Fibroblast of lung (primary cell): ENCODE measurements around the gene LRRC59. TPM values are rescaled to one million over a fixed set of nuclear protein-coding genes. Genes with fewer than 3 reads are reported as not detected.

Experiments used
- DNase-seq, 2 donors: peaks; one replicate each; pipeline versions ENCODE4 v3.0.0 to v3.0.0-alpha.2; 2010; ENCODE audit warnings: low read depth in 2 of 2
- H2AFZ ChIP-seq: 2 replicates; pipeline ENCODE4 v1.5.1; 2012; ENCODE audit warnings: low read length, control low read depth, inconsistent platforms
- H3K27ac ChIP-seq: 2 replicates; pipeline ENCODE4 v1.5.1; 2011; ENCODE audit warnings: low read length, control low read depth; ENCODE audit not compliant: insufficient read depth
- H3K27me3 ChIP-seq: 2 replicates; pipeline ENCODE4 v1.5.1; 2011; ENCODE audit warnings: mild to moderate bottlenecking, low read length; ENCODE audit not compliant: control insufficient read depth, insufficient read depth
- H3K36me3 ChIP-seq: 2 replicates; pipeline ENCODE4 v1.5.1; 2011; ENCODE audit warnings: low read length; ENCODE audit not compliant: control insufficient read depth, insufficient read depth
- H3K4me1 ChIP-seq: 2 replicates; pipeline ENCODE4 v1.5.1; 2011; ENCODE audit warnings: low read length; ENCODE audit not compliant: control insufficient read depth, insufficient read depth; ENCODE audit errors: extremely low read depth
- H3K4me2 ChIP-seq: 2 replicates; pipeline ENCODE4 v1.5.1; 2011; ENCODE audit warnings: low read length, control low read depth; ENCODE audit not compliant: insufficient read depth; ENCODE audit errors: extremely low read depth
- H3K4me3 ChIP-seq, 4 experiments: fragments of 200-600 bp in 1 of 4; sonication (generic) in 1 of 4; replicated peaks in 1 of 4; 2 replicates each; pipeline ENCODE4 v1.5.1; 2011 to 2016; ENCODE audit warnings: low read length in 4 of 4, low read depth in 3 of 4, mild to moderate bottlenecking in 3 of 4, control low read depth in 2 of 4, inconsistent platforms in 1 of 4, mixed read lengths in 1 of 4; ENCODE audit not compliant: insufficient read depth in 1 of 4; ENCODE audit errors: control extremely low read depth in 1 of 4
- H3K79me2 ChIP-seq: 2 replicates; pipeline ENCODE4 v1.5.1; 2012; ENCODE audit warnings: mild to moderate bottlenecking, low read length, inconsistent platforms; ENCODE audit not compliant: control insufficient read depth, insufficient read depth
- H3K9ac ChIP-seq: 2 replicates; pipeline ENCODE4 v1.5.1; 2011; ENCODE audit warnings: mild to moderate bottlenecking, low read length, control low read depth; ENCODE audit not compliant: insufficient read depth
- H3K9me3 ChIP-seq: 2 replicates; pipeline ENCODE4 v1.5.1; 2012; ENCODE audit warnings: low read depth, low read length; ENCODE audit not compliant: control insufficient read depth, insufficient read depth
- H4K20me1 ChIP-seq: 2 replicates; pipeline ENCODE4 v1.5.1; 2011; ENCODE audit warnings: low read length; ENCODE audit not compliant: control insufficient read depth, insufficient read depth; ENCODE audit errors: extremely low read depth
- CTCF ChIP-seq, 2 donors: IDR thresholded peaks in 1 of 2; conservative IDR thresholded peaks in 1 of 2; 1 replicate in 1 of 2; 2 replicates in 1 of 2; pipeline ENCODE4 v1.5.1; 2011 to 2012; ENCODE audit warnings: low read length in 2 of 2, control low read depth in 1 of 2, inconsistent platforms in 1 of 2, low read depth in 1 of 2, mild to moderate bottlenecking in 1 of 2
- EZH2 ChIP-seq: IDR thresholded peaks from 2 replicates; pipeline ENCODE4 v1.5.1; 2012; ENCODE audit warnings: low read length, control low read depth, mild to moderate bottlenecking; ENCODE audit errors: missing control alignments
- polyA plus RNA-seq, 2 donors: library from polyadenylated mRNA; depleted of rRNA in 1 of 2; stranded (reverse) in 1 of 2; unstranded in 1 of 2; fragments of >200 nt; gene quantifications; 2 replicates each; pipeline ENCODE4 v1.2.1, GENCODE V29; 2011 to 2012; ENCODE audit warnings: missing spikeins in 1 of 2
- total RNA-seq: library from RNA; depleted of rRNA; stranded (reverse); fragments of >200 nt; gene quantifications from 2 replicates; pipeline ENCODE4 v1.2.1, GENCODE V29; 2014

Gene LRRC59
- total and polyA plus RNA-seq, 2 donors (not counting 1 experiment from before 2014, with no cell fraction given), result 88.7 to 142 TPM

- no peak for TF ChIP-seq EZH2
- TF ChIP-seq CTCF (conservative IDR thresholded peaks at IDR 0.05 in 1 of 2, IDR thresholded peaks at IDR 0.05 in 1 of 2; ENCODE audit: low read depth in 1 of 2, low read length in 2 of 2), result no peak
- Histone ChIP-seq H3K27me3 (no peaks in the 10 kb centered on the region), H3K9ac (no peak overlapping the region), H3K27ac (no peak overlapping the region), H3K4me3 (no peak overlapping the region), H3K79me2 (no peaks in the 10 kb centered on the region), H3K36me3 (peaks cover 12% of the 10 kb centered on the region), H3K4me2 (no peak overlapping the region), H4K20me1 (peaks cover 2% of the 10 kb centered on the region), H2AFZ (no peak overlapping the region), H3K4me1 (no peaks in the 10 kb centered on the region), H3K9me3 (no peaks in the 10 kb centered on the region)
- no peak for DNase-seq
Measured at GRCh38 chr17:50364061-50364458, 33.3 kb downstream of the LRRC59 start.

- H2AFZ ChIP-seq, result no peak overlapping the region
- no peaks in the 10 kb centered on the region for H3K27me3 ChIP-seq
- peaks cover 2% of the 10 kb centered on the region for H4K20me1 ChIP-seq
- H3K36me3 ChIP-seq, result peaks cover 12% of the 10 kb centered on the region
- no peak overlapping the region for H3K4me3 ChIP-seq
- no peak overlapping the region for H3K9ac ChIP-seq
- DNase-seq, result peak; percentile 45 to 63
- no peak overlapping the region for H3K27ac ChIP-seq
- H3K9me3 ChIP-seq, result no peaks in the 10 kb centered on the region
- H3K4me2 ChIP-seq, result no peak overlapping the region
- no peaks in the 10 kb centered on the region for H3K79me2 ChIP-seq
- TF ChIP-seq CTCF (conservative IDR thresholded peaks at IDR 0.05 in 1 of 2, IDR thresholded peaks at IDR 0.05 in 1 of 2; ENCODE audit: low read depth in 1 of 2, low read length in 2 of 2) (no peak), EZH2 (no peak)
- no peaks in the 10 kb centered on the region for H3K4me1 ChIP-seq
Measured at GRCh38 chr17:50363217-50364060, 33.9 kb downstream of the LRRC59 start.

GRCh38 chr17:50362661-50363060 lies 34.7 kb downstream of the LRRC59 start:
- H3K79me2 ChIP-seq, result no peaks in the 10 kb centered on the region
- no peak overlapping the region for H3K4me2 ChIP-seq
- no peaks in the 10 kb centered on the region for H3K27me3 ChIP-seq
- DNase-seq, result no peak
- no peak overlapping the region for H3K9ac ChIP-seq
- H2AFZ ChIP-seq, result no peak overlapping the region
- no peak for TF ChIP-seq EZH2
- TF ChIP-seq CTCF (conservative IDR thresholded peaks at IDR 0.05 in 1 of 2, IDR thresholded peaks at IDR 0.05 in 1 of 2; ENCODE audit: low read depth in 1 of 2, low read length in 2 of 2), result no peak
- H3K4me3 ChIP-seq, result no peak overlapping the region
- H3K4me1 ChIP-seq, result no peaks in the 10 kb centered on the region
- no peak overlapping the region for H3K27ac ChIP-seq
- no peaks in the 10 kb centered on the region for H3K9me3 ChIP-seq
- peaks cover 4% of the 10 kb centered on the region for H3K36me3 ChIP-seq
- H4K20me1 ChIP-seq, result peaks cover 2% of the 10 kb centered on the region
